NCI-H748 (cell line): Measurements from ENCODE around the gene CTSZ.

Source experiments
- DNase-seq: peaks from one replicate; lab custom pipeline; 2025; ENCODE audit not compliant: unreplicated experiment; lab: John Stamatoyannopoulos, UW

CTSZ gene

DNA sequence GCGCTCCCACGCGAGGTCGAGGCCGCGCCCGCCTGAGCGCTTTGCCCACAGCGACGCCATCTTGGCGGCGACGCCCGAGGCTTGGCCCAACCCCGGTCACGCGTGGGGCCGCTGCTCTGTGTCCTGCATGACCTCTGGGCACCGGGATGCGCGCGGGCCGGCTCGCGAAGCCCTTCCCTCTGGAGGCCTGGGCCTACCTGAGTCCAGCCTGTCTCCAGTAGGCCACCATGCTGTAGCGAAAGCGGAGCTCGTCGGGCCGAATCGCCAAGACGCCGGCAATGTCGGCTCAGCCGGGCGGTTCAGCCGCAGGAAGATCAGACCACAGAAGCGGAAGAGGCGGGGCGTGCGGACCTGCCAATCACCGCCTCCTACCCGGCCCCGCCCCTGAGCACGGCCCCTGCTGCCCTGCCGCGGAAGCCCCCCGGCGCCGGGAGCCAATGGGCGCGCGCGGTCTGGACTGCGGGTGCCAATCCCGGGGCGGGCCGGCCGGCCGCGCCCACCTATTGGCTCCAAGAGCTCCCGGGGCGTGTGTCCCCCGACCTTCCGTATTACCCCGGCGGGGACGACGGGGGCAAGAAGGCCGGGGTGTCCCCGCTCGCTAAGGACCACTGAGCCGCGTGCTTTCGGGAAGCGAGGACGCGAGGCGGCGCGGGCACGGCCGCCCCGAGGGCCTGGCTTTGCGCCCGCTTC, 25.1 kb upstream of the CTSZ start, which contains the start of gene ATP5F1E:
Gene ATP5F1E (minus strand): TSS at position 313 of the 690 bp plus-strand sequence. CDS start 84 bp downstream, at position 229.
- DNase-seq = peak; percentile 95

DNA sequence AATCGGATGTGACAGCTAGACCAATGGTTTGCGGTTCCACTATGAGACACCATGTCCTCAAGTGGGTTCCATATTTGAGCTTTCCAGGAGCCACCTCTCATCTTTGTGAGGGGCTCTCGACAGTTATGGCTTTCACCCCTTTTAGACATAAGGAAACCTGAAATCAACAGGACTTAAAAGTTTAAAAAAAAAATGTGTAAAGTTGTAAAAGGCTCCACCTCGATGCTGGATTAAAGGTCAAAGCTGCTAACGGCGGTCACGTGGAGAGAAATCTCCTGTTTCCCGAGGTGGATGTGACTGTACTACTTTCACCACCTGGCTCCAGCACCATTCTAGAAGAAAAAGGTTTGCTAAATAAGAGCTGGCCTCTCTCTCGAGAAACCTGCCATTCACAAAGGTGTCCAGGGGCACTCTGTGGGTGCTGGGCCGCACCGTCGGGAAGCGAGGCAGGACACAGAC, 24.5 kb upstream of the CTSZ start:
- peak; percentile 54 for DNase-seq

DNA sequence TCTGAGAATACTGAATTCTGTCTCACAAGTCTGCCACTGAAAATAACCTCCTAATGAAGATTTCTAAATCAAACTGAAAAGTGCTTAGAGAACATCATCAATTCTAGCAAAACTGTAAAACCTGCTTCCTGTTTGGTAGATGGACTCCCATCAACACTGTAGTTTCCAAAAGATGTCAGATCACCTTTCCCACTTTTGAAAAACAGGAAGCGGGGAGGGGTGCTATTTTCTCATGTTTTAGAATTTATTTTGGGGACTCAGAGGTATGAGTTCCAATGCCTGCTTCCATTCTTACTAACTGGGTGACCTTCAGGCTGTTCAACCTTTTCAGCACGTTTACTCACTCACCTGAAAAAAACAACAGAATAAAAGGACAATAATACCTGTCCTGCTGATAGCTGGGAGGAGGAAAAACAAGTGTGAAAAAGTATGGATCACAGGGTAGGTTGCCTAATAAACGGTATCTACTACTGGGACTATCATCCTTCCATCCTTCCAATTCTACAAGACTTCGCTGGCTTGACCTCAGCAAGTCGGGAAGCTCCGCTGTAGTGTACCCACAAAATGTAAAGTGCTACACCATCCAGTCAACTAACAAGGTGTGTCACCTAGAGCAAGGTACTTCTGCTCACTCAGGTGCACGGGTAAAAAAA, 24.0 kb upstream of the CTSZ start:
- no peak for DNase-seq

DNA sequence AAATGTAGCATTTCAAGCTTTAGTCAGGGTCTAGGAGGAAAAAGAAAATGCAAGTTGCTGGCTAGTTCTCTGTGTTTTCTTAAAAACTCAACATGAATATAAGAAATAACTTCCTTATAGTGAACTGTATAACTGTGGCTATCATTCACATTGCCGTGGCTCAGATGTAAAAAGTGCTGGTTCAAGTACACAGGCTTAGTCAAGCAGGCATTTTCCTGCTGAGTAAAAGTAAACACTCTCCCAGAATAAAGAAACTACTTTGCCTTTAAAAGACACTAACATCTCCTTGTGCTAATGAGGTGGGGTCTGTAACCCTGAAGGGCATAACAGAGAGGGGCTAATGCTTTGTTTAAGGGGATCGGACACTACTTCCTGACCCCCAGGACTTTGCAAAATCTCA, 21.8 kb upstream of the CTSZ start:
- DNase-seq = no peak

DNA sequence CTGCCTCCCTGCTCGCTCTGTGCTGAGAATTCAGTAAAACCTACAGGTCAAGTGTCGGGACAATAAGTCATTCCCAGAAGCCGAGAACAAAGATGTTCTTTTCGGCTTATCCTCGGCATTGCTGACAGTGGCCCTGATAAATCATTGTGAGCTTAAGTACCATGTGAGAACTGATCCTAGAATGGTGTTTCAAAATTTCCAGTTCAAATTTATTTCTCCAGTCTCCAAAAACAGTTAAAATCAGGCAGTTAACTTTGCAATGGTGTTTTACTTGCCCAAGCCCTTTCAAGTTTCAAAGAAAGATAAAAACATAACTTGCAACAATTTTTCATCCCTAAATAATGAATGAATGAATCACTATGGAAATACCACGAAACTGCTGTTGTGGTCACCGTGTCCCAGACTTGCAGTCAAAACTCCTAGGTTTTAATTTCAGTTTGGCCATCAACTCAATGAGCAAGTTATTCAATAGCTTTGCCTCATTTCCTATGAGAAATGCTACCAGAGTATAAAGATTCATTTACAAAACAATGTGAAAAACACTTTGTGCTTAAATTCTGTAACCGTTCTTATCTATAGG, 20.8 kb upstream of the CTSZ start:
- no peak for DNase-seq

DNA sequence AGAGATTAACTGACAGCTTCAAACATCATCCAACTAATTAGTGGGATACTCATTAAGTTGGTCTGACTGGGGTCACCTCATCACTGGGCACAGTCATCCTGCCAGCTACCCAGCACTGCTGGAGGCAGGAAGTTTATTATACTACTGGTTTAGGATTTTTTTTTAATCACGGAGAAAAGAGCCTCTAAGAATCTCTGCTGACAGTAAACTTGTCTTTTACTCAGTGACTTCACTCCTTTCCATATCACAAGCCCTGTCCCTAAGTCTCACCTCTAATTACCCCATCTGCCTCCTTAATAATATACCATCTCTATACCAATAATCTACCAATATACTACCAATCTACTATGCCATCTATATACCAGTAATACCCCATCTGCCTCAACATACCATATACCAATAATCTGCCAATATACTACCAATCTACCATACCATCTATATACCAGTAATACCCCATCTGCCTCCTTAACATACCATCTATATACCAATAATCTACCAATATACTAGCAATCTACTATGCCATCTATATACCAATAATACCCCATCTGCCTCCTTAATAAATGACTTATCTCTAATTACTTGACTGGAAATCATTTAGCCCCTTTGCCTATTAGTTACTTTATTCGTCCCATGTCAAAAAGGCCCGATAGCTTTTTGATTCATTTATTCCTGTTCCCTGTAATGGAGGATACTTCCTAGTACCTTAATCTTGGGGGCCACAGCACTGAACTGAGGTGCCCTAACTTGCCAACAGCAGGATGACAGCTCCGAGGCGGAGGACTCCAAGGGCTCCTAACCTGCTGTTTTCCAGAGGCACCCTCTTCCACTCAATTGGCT, 20.1 kb upstream of the CTSZ start:
- DNase-seq = no peak

DNA sequence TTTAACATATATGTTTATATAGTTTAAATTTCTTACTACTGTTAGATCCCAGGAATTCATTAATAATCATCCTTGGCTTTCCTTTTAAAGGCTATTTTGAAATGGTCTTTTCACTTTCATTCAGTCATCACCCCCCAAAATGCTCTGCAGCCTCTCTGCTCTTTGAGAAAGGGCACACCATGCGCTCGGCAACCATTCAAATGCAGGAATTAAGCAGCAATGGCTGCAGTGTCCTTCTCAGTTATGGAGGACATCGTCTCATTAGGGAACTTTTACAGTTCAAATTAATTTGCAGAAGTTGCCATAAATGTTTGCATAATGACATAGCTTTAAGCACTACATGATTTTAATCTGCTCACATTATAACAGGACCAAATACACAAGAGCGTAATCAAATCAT, 18.5 kb upstream of the CTSZ start:
- DNase-seq = no peak

- DNase-seq = no peak
Measured at GRCh38 chr20:59025086-59025485, 18.0 kb upstream of the CTSZ start.

DNA sequence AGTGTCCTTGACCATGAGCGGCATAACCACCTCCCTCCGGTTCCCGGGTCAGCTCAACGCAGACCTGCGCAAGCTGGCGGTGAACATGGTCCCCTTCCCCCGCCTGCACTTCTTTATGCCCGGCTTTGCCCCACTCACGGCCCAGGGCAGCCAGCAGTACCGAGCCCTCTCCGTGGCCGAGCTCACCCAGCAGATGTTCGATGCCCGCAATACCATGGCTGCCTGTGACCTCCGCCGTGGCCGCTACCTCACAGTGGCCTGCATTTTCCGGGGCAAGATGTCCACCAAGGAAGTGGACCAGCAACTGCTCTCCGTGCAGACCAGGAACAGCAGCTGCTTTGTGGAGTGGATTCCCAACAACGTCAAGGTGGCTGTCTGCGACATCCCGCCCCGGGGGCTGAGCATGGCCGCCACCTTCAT, 17.1 kb upstream of the CTSZ start:
- no peak for DNase-seq

DNA sequence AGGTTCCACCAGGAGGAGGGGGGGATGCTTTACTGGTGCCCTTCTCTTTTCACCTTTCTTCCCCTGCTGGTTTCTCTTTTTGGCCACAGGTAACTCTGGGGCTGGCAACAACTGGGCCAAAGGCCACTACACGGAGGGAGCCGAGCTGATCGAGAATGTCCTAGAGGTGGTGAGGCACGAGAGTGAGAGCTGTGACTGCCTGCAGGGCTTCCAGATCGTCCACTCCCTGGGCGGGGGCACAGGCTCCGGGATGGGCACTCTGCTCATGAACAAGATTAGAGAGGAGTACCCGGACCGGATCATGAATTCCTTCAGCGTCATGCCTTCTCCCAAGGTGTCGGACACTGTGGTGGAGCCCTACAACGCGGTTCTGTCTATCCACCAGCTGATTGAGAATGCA, 16.6 kb upstream of the CTSZ start:
- no peak for DNase-seq

- DNase-seq = no peak
Measured at GRCh38 chr20:59022754-59023153, 15.7 kb upstream of the CTSZ start.

DNA sequence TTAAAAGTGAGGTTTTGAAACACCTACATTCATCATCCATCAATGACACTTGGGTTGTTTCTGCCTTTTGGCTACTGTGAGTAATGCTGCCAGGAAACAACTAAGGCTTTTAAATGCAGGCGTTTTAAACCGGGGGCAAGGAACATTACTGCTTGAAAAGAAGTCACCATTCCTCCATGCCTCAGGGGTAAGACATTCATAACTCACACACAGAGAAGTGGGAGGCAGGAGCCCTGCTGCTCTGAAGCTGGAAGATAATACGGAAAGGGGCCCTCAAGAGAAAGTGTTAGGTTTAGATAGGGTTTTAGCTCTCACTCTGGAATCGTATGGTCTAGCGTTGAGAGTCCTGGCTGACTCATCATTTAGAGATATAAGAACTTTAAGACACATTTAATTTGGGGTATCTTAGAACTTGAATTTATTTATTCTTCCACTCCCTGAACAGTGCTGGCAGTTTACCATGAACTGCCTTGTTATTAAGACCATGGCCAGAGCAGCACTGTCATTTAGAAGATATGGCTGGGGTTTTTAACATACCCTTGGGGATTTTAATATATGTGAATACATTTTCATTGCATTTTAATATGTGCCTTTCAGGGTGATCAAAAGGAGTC, 14.0 kb upstream of the CTSZ start:
- DNase-seq = no peak

- DNase-seq = no peak
Measured at GRCh38 chr20:59019217-59019616, 12.2 kb upstream of the CTSZ start, which contains the start of gene TUBB1. TSS of gene TUBB1 (plus strand) at chr20:59019429. CDS start at chr20:59019523, 94 bp downstream.

DNA sequence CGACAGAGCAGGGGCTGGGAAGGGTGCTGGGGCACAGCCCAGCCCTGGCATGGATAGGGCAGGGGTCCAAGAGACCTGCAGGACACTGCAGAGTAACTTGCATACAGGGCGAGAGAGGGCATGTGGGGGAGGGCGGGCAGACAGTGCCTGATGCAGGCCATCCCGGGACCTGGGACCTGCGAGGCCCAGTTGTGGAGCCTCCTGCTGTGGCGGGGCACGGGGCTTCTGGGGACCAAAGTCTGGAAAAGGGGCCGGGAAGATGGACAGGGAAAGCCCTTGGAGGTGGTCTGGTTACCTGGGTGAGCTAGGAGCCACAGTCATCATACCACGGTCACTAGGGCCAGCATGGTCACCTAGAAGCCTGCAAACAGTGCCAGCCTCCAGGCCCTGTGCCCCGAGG, 11.8 kb upstream of the CTSZ start:
- no peak for DNase-seq

- no peak for DNase-seq
Measured at GRCh38 chr20:59017493-59018231, 10.6 kb upstream of the CTSZ start.

- no peak for DNase-seq
Measured at GRCh38 chr20:59016795-59017492, 9.9 kb upstream of the CTSZ start.

DNA sequence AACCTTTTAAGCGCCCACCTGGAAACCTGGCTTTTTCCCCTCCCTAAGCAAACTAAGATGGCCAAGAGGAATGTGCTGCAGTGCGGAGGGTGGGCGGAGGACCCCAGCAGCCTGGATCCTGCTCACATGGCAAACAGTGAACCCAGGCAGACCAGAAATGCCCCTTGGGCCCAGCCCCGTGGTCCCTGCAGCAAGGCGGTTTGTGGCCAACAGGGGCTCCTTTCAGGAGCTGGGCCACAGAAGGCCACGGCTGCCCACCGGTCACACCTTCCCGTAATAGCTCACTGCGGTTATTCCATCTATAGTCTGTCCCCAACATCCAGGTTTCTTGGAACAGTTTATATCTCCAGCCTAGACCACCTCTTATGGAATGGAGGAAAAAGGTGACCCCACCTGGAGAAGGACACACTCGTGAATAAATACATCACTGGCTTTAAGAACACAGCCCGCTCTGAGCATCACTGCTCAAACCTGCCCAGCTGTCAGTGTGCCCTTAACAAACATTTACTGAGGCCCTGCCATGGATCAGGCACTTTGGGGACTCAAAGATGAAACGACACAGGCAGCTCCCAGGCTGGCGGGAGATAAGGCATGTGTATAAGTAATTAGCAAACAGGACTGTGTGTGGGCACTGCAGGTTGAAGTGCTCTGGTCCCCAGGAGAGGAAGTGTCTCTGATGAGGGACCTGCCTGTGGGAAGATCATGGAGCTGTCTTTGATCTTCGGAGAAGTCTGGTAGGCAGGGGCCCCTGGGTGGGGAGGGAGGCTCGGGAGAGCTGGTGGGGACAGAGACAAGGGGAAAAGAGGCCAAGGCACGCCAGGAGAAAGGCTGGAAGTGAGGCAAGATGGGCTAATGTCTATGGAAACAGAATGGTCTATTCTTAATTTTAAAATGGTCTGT, 9.0 kb upstream of the CTSZ start:
- DNase-seq = no peak

GRCh38 chr20:59015411-59015810, 8.4 kb upstream of the CTSZ start:
- DNase-seq = no peak
